Spleen (tissue), 7 donors: ENCODE data around the gene EYA2.

Experiments used
- POLR2A ChIP-seq, 3 donors: fragments of 450-650 bp; IDR thresholded peaks; one replicate each; pipeline ENCODE4 v1.5.1; 2017; ENCODE audit warnings: antibody characterized with exemption in 3 of 3, mild to moderate bottlenecking in 1 of 3
- TF ChIP-seq, protein P1 (sequence below), 11 experiments: fragments of 200-600 bp in 7 of 11; fragments of 450-650 bp in 4 of 11; sonication (generic) in 4 of 11; IDR thresholded peaks in 8 of 11; conservative IDR thresholded peaks in 3 of 11; 1 replicate in 7 of 11; 2 replicates in 4 of 11; pipeline versions ENCODE4 v1.4.0 to v1.8.0; 2016 to 2021; ENCODE audit warnings: antibody characterized with exemption in 11 of 11, inconsistent platforms in 4 of 11, mild to moderate bottlenecking in 1 of 11
- donor health status: DM: no; HTN: no; CAD: no; lungs with moderate emphysema.
- donor health status: DM: no; HTN: no; CAD: no.
- donor health status: DM: no; HTN: no; CAD: no.

DNA sequence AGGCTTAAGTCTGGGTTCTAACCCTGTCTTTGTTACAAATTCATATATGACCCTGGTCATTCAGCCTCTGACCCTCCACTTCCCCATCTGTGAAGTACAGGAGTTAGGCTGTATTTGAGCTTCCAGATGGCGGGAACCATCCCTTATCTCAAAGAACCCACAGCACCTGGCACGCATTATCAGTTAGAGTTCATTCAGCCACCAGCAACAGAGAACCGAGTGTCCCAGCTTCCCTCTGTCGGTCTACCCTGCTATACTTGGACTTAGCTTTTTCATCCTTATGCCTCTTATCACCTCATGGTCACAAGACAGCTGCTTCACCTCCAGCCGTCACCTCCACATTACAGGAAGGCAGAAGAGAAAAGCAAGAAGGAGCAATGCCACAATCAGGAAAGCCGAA, 147.8 kb downstream of the EYA2 start:
- TF ChIP-seq, protein P1, sequence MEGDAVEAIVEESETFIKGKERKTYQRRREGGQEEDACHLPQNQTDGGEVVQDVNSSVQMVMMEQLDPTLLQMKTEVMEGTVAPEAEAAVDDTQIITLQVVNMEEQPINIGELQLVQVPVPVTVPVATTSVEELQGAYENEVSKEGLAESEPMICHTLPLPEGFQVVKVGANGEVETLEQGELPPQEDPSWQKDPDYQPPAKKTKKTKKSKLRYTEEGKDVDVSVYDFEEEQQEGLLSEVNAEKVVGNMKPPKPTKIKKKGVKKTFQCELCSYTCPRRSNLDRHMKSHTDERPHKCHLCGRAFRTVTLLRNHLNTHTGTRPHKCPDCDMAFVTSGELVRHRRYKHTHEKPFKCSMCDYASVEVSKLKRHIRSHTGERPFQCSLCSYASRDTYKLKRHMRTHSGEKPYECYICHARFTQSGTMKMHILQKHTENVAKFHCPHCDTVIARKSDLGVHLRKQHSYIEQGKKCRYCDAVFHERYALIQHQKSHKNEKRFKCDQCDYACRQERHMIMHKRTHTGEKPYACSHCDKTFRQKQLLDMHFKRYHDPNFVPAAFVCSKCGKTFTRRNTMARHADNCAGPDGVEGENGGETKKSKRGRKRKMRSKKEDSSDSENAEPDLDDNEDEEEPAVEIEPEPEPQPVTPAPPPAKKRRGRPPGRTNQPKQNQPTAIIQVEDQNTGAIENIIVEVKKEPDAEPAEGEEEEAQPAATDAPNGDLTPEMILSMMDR (IDR thresholded peaks at IDR 0.05 in 8 of 11, conservative IDR thresholded peaks at IDR 0.05 in 3 of 11), result no peak
- TF ChIP-seq POLR2A (IDR thresholded peaks at IDR 0.05), result no peak
